Measurements from ENCODE around the gene RAB15.

The RAB15 gene

DNA sequence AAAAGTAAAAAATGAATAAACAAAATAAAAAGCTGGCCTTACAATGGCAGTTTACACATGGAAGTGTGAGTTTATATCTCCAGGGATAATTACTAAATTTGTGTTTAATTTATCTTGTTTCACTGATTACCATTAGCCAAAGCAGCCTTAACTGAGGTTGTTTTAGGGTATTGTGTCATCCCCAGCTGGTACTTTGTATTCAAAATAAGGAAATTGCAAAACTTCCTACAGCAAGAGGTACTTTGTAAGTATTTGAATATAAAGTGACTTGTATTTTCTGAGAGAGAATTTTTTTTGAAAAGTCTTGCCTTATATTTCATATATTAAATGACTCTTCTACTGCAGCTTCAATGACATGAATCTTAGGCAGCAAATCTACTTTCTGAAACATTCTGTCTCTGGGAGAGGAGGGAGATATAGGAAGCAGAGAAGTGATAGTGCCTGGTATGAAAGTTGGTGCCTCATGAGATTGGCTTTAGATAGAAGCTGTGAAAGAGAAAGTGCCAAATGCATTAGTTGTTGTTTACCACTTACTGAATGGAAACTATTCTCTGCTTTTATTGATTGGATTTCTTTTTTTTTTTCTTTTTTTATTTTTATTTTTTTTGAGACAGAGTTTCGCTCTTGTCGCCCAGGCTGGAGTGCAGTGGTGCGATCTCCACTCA lies 21.3 kb upstream of the RAB15 start:
- peaks cover 18% of the 10 kb centered on the region for H3K79me2 ChIP-seq (ENCODE audit: low read length)
- TF ChIP-seq EZH2phosphoT487 (IDR thresholded peaks at IDR 0.05; ENCODE audit: low read length) (no peak), EZH2 (optimal IDR thresholded peaks at IDR 0.05; ENCODE audit: low read depth, low read length) (no peak)
- TF ChIP-seq, protein P1, sequence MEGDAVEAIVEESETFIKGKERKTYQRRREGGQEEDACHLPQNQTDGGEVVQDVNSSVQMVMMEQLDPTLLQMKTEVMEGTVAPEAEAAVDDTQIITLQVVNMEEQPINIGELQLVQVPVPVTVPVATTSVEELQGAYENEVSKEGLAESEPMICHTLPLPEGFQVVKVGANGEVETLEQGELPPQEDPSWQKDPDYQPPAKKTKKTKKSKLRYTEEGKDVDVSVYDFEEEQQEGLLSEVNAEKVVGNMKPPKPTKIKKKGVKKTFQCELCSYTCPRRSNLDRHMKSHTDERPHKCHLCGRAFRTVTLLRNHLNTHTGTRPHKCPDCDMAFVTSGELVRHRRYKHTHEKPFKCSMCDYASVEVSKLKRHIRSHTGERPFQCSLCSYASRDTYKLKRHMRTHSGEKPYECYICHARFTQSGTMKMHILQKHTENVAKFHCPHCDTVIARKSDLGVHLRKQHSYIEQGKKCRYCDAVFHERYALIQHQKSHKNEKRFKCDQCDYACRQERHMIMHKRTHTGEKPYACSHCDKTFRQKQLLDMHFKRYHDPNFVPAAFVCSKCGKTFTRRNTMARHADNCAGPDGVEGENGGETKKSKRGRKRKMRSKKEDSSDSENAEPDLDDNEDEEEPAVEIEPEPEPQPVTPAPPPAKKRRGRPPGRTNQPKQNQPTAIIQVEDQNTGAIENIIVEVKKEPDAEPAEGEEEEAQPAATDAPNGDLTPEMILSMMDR (IDR thresholded peaks at IDR 0.05; ENCODE audit: low read length), result no peak

DNA sequence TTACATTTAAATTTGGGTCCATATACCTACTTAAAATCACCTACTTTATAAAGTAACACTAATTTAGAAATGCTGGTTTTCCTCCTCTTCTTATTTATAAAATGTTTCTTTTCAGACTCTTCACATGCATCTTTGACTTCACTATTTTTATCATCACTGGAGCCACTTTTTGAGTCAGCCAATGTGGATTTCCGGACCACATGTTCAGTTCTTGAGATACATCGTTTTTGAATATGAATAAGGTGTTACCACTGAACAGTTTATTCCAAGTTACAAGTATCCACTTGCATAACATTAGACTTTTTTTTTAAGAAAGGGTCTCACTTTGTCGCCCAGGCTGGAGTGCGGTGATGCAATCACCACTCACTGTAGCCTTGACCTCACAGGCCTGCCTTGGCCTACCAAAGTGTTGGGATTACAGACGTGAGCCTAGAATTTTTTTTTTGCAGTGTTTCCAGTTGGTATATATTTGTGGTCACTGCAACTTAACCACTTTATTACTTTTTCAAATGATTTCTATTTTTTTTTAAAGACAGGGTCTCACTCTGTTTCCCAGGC lies 20.3 kb upstream of the RAB15 start:
- H3K4me1 ChIP-seq (ENCODE audit: low read length), result no peaks in the 10 kb centered on the region
- H2AFZ ChIP-seq (ENCODE audit: low read length), result no peak overlapping the region
- H3K79me2 ChIP-seq (ENCODE audit: low read length), result peaks cover 28% of the 10 kb centered on the region
- H3K27me3 ChIP-seq (replicated peaks; ENCODE audit: insufficient read depth, low read length), result no peaks in the 10 kb centered on the region
- H3K9me2 ChIP-seq (replicated peaks; ENCODE audit: insufficient read depth, low read length), result no peaks in the 10 kb centered on the region
- H4K20me1 ChIP-seq (ENCODE audit: insufficient read depth, low read length), result no peaks in the 10 kb centered on the region
- H3K9ac ChIP-seq (ENCODE audit: low read length), result no peak overlapping the region
- H3F3A ChIP-seq (ENCODE audit: insufficient read depth, low read length), result no peaks in the 10 kb centered on the region
- no peak overlapping the region for H3K4me2 ChIP-seq (ENCODE audit: low read depth, low read length)
- no peak for DNase-seq
- no peaks in the 10 kb centered on the region for H3K9me3 ChIP-seq (replicated peaks; ENCODE audit: insufficient read depth, low read length)
- TF ChIP-seq EZH2 (optimal IDR thresholded peaks at IDR 0.05; ENCODE audit: low read depth, low read length), result no peak
- TF ChIP-seq, protein P1 (IDR thresholded peaks at IDR 0.05; ENCODE audit: low read length), result no peak
- TF ChIP-seq EZH2phosphoT487 (IDR thresholded peaks at IDR 0.05; ENCODE audit: low read length), result no peak
- no peak overlapping the region for H3K27ac ChIP-seq (ENCODE audit: low read length)
- no peaks in the 10 kb centered on the region for H3K36me3 ChIP-seq (replicated peaks; ENCODE audit: insufficient read depth, low read length)
- H3K4me3 ChIP-seq (ENCODE audit: low read length), result no peak overlapping the region

More for the DNA sequence above, 21.3 kb upstream of the RAB15 start:
- Histone ChIP-seq H2AFZ (ENCODE audit: low read length) (no peak overlapping the region), H3K9me3 (replicated peaks; ENCODE audit: insufficient read depth, low read length) (no peaks in the 10 kb centered on the region), H3K4me3 (ENCODE audit: low read length) (no peak overlapping the region), H3K36me3 (replicated peaks; ENCODE audit: insufficient read depth, low read length) (no peaks in the 10 kb centered on the region), H3K4me2 (ENCODE audit: low read depth, low read length) (no peak overlapping the region), H3K27me3 (replicated peaks; ENCODE audit: insufficient read depth, low read length) (no peaks in the 10 kb centered on the region), H3K4me1 (ENCODE audit: low read length) (no peaks in the 10 kb centered on the region), H3K9me2 (replicated peaks; ENCODE audit: insufficient read depth, low read length) (no peaks in the 10 kb centered on the region), H3K27ac (ENCODE audit: low read length) (no peak overlapping the region), H3K9ac (ENCODE audit: low read length) (no peak overlapping the region), H3F3A (ENCODE audit: insufficient read depth, low read length) (no peaks in the 10 kb centered on the region), H4K20me1 (ENCODE audit: insufficient read depth, low read length) (no peaks in the 10 kb centered on the region)
- no peak for DNase-seq

DNA sequence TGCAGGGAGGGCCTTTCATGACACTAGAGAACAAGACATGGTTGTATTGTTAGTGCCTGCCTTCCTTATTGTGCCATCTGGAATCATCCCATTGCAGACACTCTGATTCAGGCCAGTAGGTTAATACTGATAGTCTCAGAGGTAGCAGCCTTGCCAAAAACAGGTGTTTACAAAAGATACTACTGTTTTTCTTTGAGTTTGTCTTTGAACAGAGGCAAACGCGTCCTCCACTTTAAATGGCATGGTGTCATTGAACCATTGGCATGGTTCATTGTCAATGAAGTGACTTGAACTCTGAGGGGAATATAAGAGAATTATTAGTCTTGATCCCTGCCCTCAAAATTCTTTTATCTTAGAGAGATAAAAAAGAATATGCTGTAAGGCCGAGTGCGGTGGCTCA lies 18.8 kb upstream of the RAB15 start:
- H3K4me3 ChIP-seq (ENCODE audit: low read length), result no peak overlapping the region
- no peaks in the 10 kb centered on the region for H3K27me3 ChIP-seq (replicated peaks; ENCODE audit: insufficient read depth, low read length)
- H4K20me1 ChIP-seq (ENCODE audit: insufficient read depth, low read length), result no peaks in the 10 kb centered on the region
- peaks cover 4% of the 10 kb centered on the region; the same call in 1 of the 2 replicates for H3K4me1 ChIP-seq (ENCODE audit: low read length)
- no peaks in the 10 kb centered on the region for H3F3A ChIP-seq (ENCODE audit: insufficient read depth, low read length)
- no peaks in the 10 kb centered on the region for H3K36me3 ChIP-seq (replicated peaks; ENCODE audit: insufficient read depth, low read length)
- no peak overlapping the region for H2AFZ ChIP-seq (ENCODE audit: low read length)
- no peaks in the 10 kb centered on the region for H3K9me2 ChIP-seq (replicated peaks; ENCODE audit: insufficient read depth, low read length)
- no peaks in the 10 kb centered on the region for H3K9me3 ChIP-seq (replicated peaks; ENCODE audit: insufficient read depth, low read length)
- peaks cover 31% of the 10 kb centered on the region for H3K79me2 ChIP-seq (ENCODE audit: low read length)
- DNase-seq, result no peak
- H3K9ac ChIP-seq (ENCODE audit: low read length), result no peak overlapping the region
- TF ChIP-seq, protein P1 (IDR thresholded peaks at IDR 0.05; ENCODE audit: low read length), result no peak
- no peak for TF ChIP-seq EZH2phosphoT487 (IDR thresholded peaks at IDR 0.05; ENCODE audit: low read length)
- no peak for TF ChIP-seq EZH2 (optimal IDR thresholded peaks at IDR 0.05; ENCODE audit: low read depth, low read length)
- no peak overlapping the region for H3K27ac ChIP-seq (ENCODE audit: low read length)
- H3K4me2 ChIP-seq (ENCODE audit: low read depth, low read length), result no peak overlapping the region
